ENCODE results near the gene TMEM131L.

TMEM131L gene

DNA sequence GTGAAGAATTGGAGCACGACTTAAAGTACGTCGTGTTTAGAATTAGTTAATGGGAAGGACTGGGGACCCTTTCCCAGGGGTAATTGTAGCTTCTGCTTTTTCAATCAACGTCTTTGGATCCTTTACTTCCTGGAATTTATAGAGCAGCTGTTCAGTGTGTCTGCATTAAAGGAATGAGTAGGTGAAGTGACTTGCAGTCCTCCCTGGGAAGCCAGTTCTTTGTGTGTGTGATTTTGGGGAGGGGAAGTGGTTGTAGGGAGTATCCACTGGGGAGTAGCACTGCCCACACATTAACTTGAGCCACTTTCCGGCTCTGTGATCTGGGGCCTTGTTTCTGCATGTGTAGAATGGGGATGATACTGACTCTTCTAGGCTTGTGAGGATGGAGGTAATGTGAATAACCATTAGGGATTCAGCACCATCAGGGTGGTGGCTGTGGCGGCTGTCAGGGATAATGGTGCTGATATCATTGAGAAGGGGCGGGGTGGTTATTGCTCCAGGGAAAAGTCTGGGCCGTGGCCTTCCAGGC lies 54.7 kb downstream of the TMEM131L start:
- in situ Hi-C loops (cut with MboI; ENCODE audit: low sequenced_read_pairs), result no loop called here

DNA sequence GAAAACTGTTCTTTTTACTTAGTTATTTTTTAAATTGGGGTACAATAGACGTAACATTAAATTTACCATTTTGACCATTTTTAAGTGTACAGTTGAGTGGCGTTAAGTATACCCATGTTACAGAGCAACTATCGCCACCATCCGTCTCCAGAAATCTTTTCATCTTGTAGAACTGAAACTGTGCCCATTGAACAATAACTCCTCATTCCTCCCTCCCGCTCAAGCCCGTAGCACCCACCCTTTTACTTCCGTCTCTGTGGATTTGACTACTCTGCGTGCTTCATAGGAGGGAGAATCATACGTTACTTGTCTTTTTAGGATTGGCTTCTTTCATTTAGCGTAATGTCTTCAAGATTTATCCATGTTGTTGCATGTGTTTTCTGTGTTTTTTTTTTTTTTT lies 55.3 kb downstream of the TMEM131L start:
- in situ Hi-C loops (cut with MboI; ENCODE audit: low sequenced_read_pairs), result no loop called here

DNA sequence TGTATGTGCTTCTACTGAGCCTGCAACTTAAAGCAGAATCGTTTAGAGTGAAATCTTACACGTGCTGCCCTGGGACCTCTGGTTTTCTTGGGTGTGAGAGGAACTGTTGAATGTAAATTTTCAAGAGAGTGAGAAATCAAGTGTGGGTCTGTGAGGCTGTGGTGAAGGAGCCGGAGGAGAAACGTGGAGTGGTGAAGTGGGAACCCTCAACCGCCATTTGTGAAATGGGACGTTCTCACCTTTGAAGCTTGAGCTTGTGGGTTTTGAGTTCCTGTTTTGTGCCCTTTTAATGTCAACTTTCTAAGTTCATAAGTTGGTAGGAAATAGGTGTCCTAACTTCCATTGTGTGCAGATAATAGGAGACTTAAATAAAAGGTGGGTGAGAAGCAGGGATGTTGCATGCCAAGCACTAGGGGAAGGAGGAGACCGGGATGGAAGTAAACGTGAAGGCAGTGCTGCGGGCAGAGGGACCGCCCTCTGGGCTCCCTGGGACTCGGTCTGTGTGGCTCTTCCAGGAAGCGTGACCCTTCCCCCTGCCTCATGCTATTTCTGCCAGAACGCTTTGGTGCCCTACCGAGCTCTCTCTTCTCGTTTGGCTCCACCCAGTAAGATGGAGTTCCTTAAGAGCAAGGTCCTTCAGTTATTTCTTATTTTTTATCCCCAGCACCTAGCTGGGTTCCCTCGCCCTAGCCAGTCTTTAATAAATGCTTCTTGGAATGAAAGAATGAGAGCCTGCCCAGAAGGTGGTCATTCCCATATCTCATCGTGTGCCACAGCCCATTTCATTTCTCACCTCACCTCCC lies 56.0 kb downstream of the TMEM131L start:
- in situ Hi-C loops (cut with MboI; ENCODE audit: low sequenced_read_pairs), result no loop called here

DNA sequence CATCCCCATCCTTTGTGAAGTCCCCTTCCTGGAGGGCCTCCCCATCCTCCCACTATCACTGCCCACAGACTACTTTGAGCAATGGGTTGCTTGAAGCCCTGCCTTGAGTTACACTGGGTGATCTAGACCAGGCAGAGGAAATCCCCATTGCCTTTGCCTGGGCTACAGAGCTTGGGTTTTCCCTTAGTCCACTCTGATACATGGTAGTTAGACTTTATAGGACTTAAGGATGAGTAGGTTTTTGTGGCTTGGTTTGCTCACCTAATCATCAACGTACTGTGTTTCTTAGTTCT lies 56.6 kb downstream of the TMEM131L start:
- in situ Hi-C loops (cut with MboI; ENCODE audit: low sequenced_read_pairs), result no loop called here

DNA sequence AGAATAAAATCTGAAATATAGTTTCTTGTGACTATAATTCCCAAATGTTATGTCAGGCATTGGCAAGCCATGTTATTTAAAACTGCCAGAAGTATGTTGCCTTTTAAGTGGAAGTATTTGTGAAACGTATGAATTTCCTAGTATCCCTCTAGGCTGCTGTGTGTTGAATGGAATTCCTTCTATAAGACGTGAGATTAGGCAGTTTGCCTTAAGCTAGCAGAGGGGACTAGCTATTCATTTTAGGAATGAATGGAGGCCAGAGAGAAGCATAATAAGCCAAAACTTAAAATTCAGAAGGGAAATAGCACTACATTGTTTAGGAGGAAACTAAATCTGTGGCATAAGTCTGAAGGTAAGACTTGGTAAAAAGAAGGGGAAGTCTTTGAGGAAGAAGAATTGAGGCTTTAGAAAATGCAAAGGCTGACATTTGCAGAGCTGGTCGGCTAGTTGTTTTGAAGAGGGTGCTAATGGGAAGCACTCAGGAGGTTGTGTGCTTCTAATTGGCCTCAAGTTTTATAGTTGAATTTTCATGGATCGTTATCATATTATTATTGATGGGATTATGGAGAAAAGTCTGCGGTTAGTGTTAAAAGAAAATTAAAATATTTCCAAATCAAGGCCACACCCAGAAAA lies 57.1 kb downstream of the TMEM131L start:
- in situ Hi-C loops (cut with MboI; ENCODE audit: low sequenced_read_pairs), result no loop called here

DNA sequence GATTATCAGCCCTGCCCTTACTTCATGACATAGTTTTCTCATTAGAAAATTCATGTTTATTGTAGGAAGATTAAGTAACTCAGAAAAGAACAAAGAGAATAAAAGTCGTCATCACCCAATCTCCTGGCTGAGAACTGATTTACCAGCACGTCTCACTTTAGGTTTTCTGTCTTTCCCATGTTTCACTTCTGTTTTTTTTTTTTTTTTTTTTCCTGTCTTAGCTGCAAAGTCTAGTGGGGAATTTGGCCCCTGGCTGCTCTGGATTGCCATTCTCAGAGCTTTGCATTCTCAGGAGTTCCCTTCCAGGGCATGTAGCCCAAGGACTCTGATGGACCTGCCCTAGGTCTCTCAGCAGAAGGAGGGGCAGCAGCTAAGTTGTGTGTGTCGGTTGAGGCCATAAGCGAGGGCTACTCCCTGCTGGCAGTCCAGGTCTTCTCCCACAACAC lies 57.8 kb downstream of the TMEM131L start:
- in situ Hi-C loops (cut with MboI; ENCODE audit: low sequenced_read_pairs), result no loop called here

DNA sequence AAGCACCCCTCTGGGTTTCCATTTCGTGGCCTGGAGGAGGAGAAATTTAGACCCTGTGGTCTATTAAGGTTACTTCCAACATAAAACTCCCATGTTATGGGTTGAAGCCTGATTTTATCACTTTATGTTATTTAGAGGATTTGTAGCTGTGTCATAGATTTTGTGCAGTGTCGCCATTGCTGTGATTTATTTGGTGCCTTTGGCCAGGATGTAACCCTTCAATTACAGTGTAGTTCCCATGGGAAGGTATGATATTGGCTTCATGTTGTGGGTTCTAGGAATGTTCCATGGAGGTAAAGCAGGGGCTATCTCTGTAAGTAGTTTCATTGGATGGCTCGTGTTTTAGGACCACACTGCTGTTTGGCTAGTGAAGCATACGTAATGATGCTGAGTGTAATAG lies 58.5 kb downstream of the TMEM131L start:
- in situ Hi-C loops (cut with MboI; ENCODE audit: low sequenced_read_pairs), result no loop called here

DNA sequence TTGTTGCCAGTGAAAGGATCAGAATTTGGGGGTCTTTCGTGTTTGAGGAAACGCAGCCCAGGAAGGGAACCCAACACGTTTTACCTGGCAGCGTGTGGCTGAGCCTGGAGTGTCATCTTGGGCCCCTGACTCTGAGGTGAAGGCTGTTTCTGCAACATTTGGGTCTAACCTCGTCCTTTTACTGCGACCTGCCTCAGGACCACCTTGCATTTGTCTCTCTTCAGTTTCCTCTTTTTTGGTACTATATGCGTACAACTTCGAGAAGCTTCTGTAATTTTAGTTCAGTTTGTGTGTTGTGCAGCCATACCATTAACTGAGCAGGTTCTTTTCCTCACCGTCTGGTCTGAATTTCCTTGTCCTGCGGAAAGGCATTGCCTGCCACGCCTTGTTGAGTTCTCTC lies 61.5 kb downstream of the TMEM131L start:
- in situ Hi-C loops (cut with MboI; ENCODE audit: low sequenced_read_pairs), result no loop called here

DNA sequence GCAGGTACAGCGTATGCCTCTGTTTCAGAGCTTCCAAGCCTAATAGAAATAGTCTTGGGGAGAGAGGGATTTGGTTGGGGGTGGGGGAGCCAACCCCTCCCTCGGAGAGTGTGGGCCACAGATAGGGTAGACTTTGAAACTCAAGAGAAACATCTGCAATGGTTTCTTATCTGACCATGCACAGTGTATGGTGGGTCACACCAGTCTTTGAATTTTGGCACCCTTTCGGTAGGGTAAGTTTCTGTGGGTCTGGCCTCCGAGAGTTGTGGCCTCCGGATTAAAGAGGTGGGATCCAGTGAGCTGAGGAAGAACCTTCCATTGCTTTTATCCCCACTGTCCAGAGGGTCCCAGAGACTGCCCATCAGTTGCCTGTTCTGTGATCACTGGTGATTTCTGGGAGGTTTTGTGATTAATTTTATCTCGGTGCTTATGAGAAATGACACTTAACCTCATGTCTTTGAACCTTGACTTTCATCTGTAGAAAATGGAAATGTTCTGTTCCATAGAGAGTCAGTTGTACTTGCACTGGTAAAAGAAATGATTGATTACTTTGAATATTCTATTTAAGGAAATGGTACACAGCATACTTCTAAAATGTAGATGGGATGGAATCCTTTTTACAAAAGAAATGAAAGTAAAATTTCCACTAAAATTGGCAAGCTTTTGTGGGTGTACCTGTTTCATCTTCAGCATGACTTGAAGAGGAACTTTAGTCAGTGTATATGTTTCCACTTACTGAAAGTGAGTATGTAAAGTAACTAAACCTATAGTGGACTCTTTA lies 62.7 kb downstream of the TMEM131L start:
- in situ Hi-C loops (cut with MboI; ENCODE audit: low sequenced_read_pairs), result no loop called here

DNA sequence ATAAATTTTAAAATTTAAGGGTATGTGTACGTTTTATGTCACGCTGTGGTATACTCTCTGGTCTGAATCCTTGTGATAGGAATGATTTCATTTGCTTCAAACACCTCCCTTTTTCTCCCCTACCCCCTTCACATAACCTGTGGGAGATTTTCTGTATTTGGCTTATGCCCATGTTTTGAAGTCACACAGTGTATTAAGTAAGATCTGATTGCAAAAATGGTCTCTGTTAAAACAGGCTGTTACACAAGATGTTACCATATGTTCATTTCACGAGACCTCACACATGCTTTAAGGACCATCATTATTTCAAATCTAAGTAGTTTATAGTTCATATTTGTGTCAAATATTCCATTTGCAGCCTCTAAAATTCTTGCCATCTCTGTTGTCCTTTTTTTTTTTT lies 63.5 kb downstream of the TMEM131L start:
- in situ Hi-C loops (cut with MboI; ENCODE audit: low sequenced_read_pairs), result no loop called here

DNA sequence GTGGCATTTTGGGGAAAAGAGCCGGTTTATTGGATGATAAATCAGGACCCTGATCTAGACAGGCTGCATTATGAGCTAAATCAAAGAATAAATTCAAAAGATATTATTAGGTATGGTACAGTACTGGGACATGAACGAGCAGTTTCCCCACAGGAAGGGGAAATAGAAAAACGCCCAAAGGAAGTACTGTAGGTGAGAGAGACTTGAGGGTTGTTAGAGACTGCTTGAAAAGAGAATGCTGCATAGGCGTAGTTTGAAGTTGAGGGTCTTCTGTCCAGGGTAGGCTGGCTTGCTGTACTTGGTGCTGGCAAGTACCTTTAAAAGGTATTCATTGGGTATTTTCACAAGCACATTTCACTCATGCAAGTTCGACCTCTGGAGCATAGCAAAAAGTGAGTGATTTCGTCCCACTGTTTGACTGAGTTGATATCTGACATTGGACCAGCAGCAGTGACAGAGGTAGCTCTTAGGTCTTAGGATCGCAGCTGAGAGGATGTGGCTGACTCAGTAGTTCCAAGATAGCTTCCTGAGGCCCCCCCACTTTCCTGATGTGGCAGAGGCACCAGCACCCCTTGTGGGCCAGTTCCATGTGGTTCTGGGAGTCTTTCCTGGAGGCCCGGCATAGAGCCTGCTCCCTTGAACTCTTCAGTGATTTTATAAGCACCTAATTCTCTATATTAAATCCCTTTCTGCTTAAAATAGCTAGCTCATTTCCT lies 64.3 kb downstream of the TMEM131L start:
- in situ Hi-C loops (cut with MboI; ENCODE audit: low sequenced_read_pairs), result no loop called here

DNA sequence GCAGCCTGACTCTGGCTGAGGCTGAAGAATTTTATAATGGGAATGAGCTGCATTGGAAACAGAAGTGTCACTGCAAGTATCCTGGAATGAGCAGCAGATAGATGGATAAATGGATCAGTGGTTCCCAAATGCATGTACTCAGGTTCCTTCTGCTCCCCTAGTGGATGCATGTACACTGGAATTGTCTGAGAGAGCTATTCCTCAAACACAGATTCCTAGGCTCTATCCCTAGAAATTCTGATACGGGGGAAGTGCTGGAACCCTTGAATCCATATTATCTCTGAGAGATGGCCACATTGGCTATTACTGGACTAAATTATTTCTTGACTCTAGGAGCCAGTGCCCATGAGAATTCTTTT lies 64.8 kb downstream of the TMEM131L start:
- in situ Hi-C loops (cut with MboI; ENCODE audit: low sequenced_read_pairs), result no loop called here

DNA sequence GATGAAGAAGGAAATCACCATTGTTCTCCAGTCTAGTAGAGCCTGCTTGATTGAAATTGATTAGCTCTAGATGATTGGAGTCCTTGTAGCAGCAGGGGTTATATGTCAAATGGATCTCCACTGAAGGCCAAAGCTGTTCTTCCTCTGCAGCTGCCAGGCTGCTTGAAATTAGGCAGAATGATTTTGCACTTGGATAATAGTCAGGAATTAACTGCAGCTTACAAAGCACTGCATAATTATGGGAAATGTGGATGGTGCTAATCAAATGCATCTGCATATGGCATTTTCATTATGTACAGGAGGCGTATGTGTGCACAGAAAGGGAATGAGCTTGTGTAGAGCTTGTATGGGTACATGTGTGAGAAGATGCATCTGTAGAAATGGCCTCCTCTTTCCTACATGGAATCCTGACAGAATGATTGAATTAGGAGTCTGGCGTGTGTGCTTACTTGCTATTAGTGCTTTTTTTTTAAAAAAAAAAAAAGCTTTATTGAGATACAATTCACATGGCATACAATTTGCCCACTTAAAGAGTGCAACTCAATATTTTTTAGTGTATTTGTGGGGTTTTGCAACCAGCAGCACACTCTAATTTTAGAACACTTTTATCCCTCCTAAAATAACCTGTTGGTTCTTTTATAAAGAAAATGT lies 65.9 kb downstream of the TMEM131L start:
- in situ Hi-C loops (cut with MboI; ENCODE audit: low sequenced_read_pairs), result no loop called here

DNA sequence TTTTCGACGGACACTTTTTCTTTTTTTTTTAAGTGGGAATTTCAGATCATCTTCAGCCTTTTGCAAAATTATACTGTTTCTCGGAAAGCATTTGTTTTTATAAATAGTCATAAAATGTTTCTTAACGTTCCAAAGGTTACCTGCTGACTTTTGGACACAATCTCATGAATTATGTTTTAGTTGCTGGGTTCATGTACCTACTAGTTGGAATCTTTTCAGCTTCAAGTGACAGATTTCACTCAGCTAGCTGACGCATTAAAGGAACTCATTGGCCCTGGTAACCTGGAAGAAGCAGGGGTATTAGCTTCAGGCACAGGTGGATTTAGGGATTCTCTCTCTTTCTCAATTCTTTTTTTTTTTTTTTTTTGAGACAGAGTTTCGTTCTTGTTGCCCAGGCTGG lies 66.5 kb downstream of the TMEM131L start:
- in situ Hi-C loops (cut with MboI; ENCODE audit: low sequenced_read_pairs), result no loop called here

DNA sequence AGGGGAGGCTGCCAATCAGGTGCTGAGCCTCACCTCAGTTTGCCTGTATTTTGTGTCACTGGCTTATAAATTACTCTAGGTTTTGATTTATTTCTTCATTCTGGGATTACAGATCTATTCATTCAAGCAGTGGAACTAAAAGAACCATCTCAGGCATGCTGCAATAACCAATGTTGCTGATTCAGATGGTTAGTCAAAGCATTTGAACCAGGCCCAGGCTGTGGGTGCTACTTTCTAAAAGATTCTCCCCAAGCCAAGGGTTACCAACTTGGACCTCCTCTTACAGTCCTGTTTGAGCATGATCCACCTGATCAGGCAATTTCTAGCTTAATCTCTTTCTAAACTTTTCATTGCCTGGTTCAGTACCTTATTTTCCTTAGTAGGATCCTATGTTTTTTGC lies 67.2 kb downstream of the TMEM131L start:
- in situ Hi-C loops (cut with MboI; ENCODE audit: low sequenced_read_pairs), result no loop called here

DNA sequence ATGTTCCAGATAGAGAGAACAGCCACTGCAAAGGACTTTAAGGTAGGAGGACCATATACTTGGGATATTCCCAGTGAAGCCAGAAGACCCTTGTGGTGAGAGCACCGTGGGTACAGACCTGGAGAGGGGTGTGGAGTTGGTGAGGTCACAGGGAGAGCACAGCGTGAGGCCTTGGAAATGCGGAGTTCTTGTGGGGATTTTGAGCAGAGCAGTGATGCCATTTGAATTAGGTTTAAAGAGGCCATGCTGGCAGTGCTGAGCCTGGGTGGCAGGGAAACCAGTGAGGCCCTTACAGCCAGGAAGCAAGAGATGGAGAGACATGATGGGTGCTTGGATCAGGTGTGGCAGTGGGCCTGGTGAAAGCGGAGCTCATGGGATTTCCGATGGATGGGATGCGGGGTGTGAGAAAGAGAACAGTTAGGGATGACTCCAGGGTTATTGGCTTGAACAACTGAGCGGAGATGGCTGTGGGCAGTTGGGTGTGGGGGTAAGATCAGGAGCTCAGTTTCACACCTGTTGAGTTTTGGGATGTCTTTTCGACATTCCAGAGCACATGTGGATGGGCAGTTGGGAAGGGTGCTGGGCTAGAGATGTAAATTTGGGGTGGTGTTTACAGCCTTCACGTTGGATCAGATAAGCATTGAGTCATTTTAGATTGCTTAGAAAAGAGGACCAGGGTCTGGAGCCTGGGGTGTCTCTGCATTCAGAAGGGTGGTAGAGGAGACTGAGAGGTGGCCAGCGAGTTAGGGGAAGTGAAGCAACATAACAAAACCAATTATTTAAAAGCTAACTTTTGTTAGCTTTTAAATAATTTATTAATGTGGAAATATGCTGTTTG lies 68.9 kb downstream of the TMEM131L start:
- in situ Hi-C loops (cut with MboI; ENCODE audit: low sequenced_read_pairs), result no loop called here

DNA sequence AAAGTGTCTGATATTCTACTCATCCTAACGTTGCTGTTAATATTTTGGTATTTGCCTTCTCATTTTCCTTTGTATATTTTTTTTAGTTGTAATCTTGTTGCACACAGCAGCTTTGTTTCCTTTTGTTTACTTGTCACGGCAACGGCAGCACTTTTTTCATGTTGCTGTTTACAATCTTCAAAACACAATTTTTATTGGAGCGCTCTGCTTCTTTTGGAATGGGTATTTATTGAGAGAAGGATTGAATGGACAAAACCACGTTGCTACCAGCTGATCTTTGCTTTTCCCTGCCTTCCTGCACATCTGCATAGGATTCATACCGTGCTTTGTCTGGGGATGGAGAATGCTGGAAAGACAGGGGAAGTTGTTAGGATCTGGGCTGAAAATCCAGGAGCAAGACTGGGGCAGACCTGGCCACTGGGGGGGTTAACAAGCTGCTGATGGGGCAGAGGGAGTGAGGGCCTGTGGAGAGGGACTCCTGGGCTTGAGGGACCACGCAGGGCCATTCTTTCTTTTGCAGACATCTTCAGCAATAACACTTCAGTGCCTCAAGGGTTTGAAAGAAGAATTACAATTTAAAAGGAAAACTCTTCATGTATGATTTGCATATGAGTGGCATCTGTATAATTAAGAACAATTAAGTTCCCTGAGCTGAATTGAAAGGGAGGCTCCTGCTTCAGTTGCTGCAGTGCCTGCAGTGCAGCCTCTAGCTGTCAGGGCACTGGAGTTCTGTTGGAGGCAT lies 69.8 kb downstream of the TMEM131L start:
- in situ Hi-C loops (cut with MboI; ENCODE audit: low sequenced_read_pairs), result no loop called here

DNA sequence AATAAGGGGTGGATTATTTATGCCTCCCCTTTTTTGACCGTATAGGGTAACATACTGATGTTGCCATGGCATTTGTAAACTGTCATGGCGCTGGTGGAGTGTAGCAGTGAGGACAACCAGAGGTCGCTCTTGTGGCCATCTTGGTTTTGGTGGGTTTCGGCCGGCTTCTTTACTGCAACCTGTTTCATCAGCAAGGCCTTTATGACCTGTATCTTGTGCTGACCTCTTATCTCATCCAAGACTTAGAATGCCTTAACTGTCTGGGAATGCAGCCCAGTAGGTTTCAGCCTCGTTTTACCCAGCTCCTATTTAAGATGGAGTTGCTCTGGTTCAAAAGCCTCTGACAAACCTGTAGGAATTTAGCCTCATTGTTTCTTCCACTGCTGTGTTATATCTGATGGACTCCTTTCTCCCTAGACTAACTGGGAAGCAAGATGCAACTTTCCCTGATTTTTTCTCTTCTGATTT lies 71.4 kb downstream of the TMEM131L start:
- in situ Hi-C loops (cut with MboI; ENCODE audit: low sequenced_read_pairs), result no loop called here
